Right lobe of liver (tissue), 6 donors: Measurements from ENCODE around the gene WNT8B. TPM values are rescaled to one million over a fixed set of nuclear protein-coding genes. Genes with fewer than 3 reads are reported as not detected.
A peak's percentile ranks its signal among the peaks of the same experiment; 100 is the strongest.

Source experiments
- ATAC-seq, 4 donors: fragments of 200-7000 bp; cut with Tn5 transposase; one replicate each; pipeline ENCODE4 v1.9.1; 2020; ENCODE audit warnings: mild to moderate bottlenecking in 4 of 4, moderate library complexity in 4 of 4
- DNase-seq, 3 donors: peaks; one replicate each; pipeline ENCODE4 v3.0.0-alpha.2; 2020
- H3K27ac ChIP-seq, 3 donors: fragments of 200-600 bp; one replicate each; pipeline ENCODE4 v1.8.0; 2022
- H3K27me3 ChIP-seq, 2 donors: fragments of 200-600 bp; one replicate each; pipeline ENCODE4 v1.8.0; 2022
- H3K36me3 ChIP-seq, 4 donors: fragments of 200-600 bp; sonication (generic) in 1 of 4; one replicate each; pipeline versions ENCODE4 v1.5.1 to v1.8.0; 2017 to 2022; ENCODE audit warnings: control low read depth in 1 of 4
- H3K4me1 ChIP-seq, 4 donors: fragments of 200-600 bp; sonication (generic) in 1 of 4; one replicate each; pipeline versions ENCODE4 v1.5.1 to v1.8.0; 2017 to 2022; ENCODE audit warnings: control low read depth in 1 of 4
- H3K4me3 ChIP-seq, 3 donors: fragments of 200-600 bp; one replicate each; pipeline ENCODE4 v1.8.0; 2022
- H3K9me3 ChIP-seq, 4 donors: fragments of 200-600 bp; sonication (generic) in 1 of 4; one replicate each; pipeline versions ENCODE4 v1.5.1 to v1.8.0; 2017 to 2022; ENCODE audit warnings: control low read depth in 1 of 4
- POLR2A ChIP-seq: fragments of 450-650 bp; IDR thresholded peaks from one replicate; pipeline ENCODE4 v1.6.1; 2017; ENCODE audit warnings: antibody characterized with exemption, mild to moderate bottlenecking
- WGBS: methylation state at CpG from one replicate; pipeline ENCODE4 v1.1.6; 2018; ENCODE audit warnings: low coverage, low lambda C conversion rate; ENCODE audit not compliant: insufficient coverage; ENCODE audit errors: missing lambda C conversion rate; 5-methylcytosine and 5-hydroxymethylcytosine counted together
- intact Hi-C, 2 donors: fragments of 100-400 bp; cut with DNase I; formaldehyde crosslinking; loops; one replicate each; pipeline versions ENCODE4 v1.11.2 to v1.14.1; 2022
- total RNA-seq, 6 experiments: library from RNA; depleted of rRNA in 2 of 6; stranded (reverse); fragments of >200 nt in 2 of 6; fragmentation: NEBNext Ultra II Directional in 3 of 6; extraction: Animal tissue kit (Norgen Biotek cat#: 25700) in 3 of 6; gene quantifications; one replicate each; pipeline versions ENCODE4 v1.1.0 to v1.2.4, GENCODE V29; 2016 to 2023
- TF ChIP-seq, protein P1 (sequence below), 4 donors: fragments of 200-600 bp in 3 of 4; fragments of 450-650 bp in 1 of 4; IDR thresholded peaks; one replicate each; pipeline versions ENCODE4 v1.5.1 to v1.8.0; 2016 to 2022; ENCODE audit warnings: antibody characterized with exemption in 4 of 4, mild to moderate bottlenecking in 2 of 4
- donor health status: DM: no; HTN: yes; CAD: no.
- donor health status: DM: no; HTN: no; CAD: no.
- donor health status: DM: no; HTN: no; CAD: no.
- donor health status: DM: no; HTN: yes; CAD: no.
- donor health status: DM: no; HTN: yes; CAD: no.

Gene WNT8B
- total RNA-seq, 6 experiments from 2014 or later, result 0.19 TPM; not detected in 5

GRCh38 chr10:100446130-100446761 is 16.6 kb upstream of the WNT8B start:
- no peak for TF ChIP-seq POLR2A
- TF ChIP-seq, protein P1, sequence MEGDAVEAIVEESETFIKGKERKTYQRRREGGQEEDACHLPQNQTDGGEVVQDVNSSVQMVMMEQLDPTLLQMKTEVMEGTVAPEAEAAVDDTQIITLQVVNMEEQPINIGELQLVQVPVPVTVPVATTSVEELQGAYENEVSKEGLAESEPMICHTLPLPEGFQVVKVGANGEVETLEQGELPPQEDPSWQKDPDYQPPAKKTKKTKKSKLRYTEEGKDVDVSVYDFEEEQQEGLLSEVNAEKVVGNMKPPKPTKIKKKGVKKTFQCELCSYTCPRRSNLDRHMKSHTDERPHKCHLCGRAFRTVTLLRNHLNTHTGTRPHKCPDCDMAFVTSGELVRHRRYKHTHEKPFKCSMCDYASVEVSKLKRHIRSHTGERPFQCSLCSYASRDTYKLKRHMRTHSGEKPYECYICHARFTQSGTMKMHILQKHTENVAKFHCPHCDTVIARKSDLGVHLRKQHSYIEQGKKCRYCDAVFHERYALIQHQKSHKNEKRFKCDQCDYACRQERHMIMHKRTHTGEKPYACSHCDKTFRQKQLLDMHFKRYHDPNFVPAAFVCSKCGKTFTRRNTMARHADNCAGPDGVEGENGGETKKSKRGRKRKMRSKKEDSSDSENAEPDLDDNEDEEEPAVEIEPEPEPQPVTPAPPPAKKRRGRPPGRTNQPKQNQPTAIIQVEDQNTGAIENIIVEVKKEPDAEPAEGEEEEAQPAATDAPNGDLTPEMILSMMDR (IDR thresholded peaks at IDR 0.05), result no peak
- Histone ChIP-seq H3K4me1 (no peaks in the 10 kb centered on the region), H3K27me3 (no peaks in the 10 kb centered on the region), H3K4me3 (no peak overlapping the region), H3K27ac (no peak overlapping the region), H3K9me3 (no peaks in the 10 kb centered on the region), H3K36me3 (no peaks in the 10 kb centered on the region)
- ATAC-seq (no peak), DNase-seq (no peak)
- 55% methylated on average over 4 of the region's 4 CpGs for WGBS
- intact Hi-C loops, result loop anchor here in 1 of 2 donors (10.0 kb wide), 1 partner anchor 59 kb away; no protein-coding TSS in a partner anchor

- Histone ChIP-seq H3K4me3 (no peak overlapping the region), H3K9me3 (no peaks in the 10 kb centered on the region), H3K27ac (no peak overlapping the region), H3K36me3 (no peaks in the 10 kb centered on the region), H3K4me1 (no peaks in the 10 kb centered on the region), H3K27me3 (no peaks in the 10 kb centered on the region)
- TF ChIP-seq, protein P1 (IDR thresholded peaks at IDR 0.05), result no peak
- no peak for TF ChIP-seq POLR2A
- no CpG with 5 or more reads among the region's 1 CpG for WGBS
- intact Hi-C loops, result loop anchor here in 1 of 2 donors (10.0 kb wide), 1 partner anchor 57 kb away; no protein-coding TSS in a partner anchor
- ATAC-seq (no peak), DNase-seq (no peak)
Measured at GRCh38 chr10:100447663-100448062, 15.1 kb upstream of the WNT8B start.

- Histone ChIP-seq H3K4me1 (no peaks in the 10 kb centered on the region), H3K4me3 (no peak overlapping the region), H3K36me3 (no peaks in the 10 kb centered on the region), H3K9me3 (no peaks in the 10 kb centered on the region), H3K27ac (no peak overlapping the region), H3K27me3 (no peaks in the 10 kb centered on the region)
- peak; percentile 25 to 58 (median 38) for ATAC-seq
- intact Hi-C loops, result loop anchor here in 1 of 2 donors (10.0 kb wide), 1 partner anchor 56 kb away; no protein-coding TSS in a partner anchor
- TF ChIP-seq, protein P1 (IDR thresholded peaks at IDR 0.05), result no peak
- no peak for TF ChIP-seq POLR2A
- no peak for DNase-seq
- WGBS, result 65% methylated on average over 4 of the region's 4 CpGs
Measured at GRCh38 chr10:100448951-100449350, 13.9 kb upstream of the WNT8B start.

- no peak overlapping the region for H3K4me3 ChIP-seq
- ATAC-seq, result no peak
- no peaks in the 10 kb centered on the region for H3K9me3 ChIP-seq
- no peaks in the 10 kb centered on the region for H3K36me3 ChIP-seq
- no peaks in the 10 kb centered on the region for H3K4me1 ChIP-seq
- WGBS, result 57% methylated on average over 5 of the region's 5 CpGs
- no peak overlapping the region for H3K27ac ChIP-seq
- no peak for DNase-seq
- intact Hi-C loops, result no loop called here
- no peak for TF ChIP-seq POLR2A
- TF ChIP-seq, protein P1 (IDR thresholded peaks at IDR 0.05), result no peak
- no peaks in the 10 kb centered on the region for H3K27me3 ChIP-seq
Measured at GRCh38 chr10:100468322-100468721, 5.5 kb downstream of the WNT8B start.
